ENCODE data around the gene NPC1L1.

DNA sequence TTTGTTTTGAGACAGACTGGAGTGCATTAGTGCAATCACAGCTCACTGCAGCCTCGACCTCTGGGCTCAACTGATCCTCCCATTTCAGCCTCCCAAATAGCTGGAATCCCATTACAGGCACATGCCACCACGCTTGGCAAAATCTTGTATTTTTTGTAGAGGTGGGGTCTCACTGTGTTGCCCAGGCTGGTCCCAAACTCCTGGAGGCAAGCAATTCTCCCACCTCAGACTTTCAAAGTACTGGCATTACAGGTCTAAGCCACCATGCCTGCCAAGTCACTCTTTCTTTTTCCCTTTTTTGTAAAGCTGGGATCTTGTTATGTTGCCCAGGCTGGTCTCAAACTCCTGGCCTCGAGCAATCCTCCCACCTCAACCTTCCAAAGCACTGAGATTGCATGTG, 8.3 kb upstream of the NPC1L1 start:
- TF ChIP-seq, protein P1, sequence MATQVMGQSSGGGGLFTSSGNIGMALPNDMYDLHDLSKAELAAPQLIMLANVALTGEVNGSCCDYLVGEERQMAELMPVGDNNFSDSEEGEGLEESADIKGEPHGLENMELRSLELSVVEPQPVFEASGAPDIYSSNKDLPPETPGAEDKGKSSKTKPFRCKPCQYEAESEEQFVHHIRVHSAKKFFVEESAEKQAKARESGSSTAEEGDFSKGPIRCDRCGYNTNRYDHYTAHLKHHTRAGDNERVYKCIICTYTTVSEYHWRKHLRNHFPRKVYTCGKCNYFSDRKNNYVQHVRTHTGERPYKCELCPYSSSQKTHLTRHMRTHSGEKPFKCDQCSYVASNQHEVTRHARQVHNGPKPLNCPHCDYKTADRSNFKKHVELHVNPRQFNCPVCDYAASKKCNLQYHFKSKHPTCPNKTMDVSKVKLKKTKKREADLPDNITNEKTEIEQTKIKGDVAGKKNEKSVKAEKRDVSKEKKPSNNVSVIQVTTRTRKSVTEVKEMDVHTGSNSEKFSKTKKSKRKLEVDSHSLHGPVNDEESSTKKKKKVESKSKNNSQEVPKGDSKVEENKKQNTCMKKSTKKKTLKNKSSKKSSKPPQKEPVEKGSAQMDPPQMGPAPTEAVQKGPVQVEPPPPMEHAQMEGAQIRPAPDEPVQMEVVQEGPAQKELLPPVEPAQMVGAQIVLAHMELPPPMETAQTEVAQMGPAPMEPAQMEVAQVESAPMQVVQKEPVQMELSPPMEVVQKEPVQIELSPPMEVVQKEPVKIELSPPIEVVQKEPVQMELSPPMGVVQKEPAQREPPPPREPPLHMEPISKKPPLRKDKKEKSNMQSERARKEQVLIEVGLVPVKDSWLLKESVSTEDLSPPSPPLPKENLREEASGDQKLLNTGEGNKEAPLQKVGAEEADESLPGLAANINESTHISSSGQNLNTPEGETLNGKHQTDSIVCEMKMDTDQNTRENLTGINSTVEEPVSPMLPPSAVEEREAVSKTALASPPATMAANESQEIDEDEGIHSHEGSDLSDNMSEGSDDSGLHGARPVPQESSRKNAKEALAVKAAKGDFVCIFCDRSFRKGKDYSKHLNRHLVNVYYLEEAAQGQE (IDR thresholded peaks at IDR 0.05; ENCODE audit: low read depth), result no peak
- TF ChIP-seq ELF1 (IDR thresholded peaks at IDR 0.05; ENCODE audit: borderline replicate concordance, low read depth) (no peak), EGR1 (IDR thresholded peaks at IDR 0.05; ENCODE audit: low read depth) (no peak), EZH2 (IDR thresholded peaks at IDR 0.05) (no peak), RAD21 (IDR thresholded peaks at IDR 0.05; ENCODE audit: low read depth) (no peak), SP1 (IDR thresholded peaks at IDR 0.05; ENCODE audit: low read depth) (no peak)
- TF ChIP-seq, protein P2, sequence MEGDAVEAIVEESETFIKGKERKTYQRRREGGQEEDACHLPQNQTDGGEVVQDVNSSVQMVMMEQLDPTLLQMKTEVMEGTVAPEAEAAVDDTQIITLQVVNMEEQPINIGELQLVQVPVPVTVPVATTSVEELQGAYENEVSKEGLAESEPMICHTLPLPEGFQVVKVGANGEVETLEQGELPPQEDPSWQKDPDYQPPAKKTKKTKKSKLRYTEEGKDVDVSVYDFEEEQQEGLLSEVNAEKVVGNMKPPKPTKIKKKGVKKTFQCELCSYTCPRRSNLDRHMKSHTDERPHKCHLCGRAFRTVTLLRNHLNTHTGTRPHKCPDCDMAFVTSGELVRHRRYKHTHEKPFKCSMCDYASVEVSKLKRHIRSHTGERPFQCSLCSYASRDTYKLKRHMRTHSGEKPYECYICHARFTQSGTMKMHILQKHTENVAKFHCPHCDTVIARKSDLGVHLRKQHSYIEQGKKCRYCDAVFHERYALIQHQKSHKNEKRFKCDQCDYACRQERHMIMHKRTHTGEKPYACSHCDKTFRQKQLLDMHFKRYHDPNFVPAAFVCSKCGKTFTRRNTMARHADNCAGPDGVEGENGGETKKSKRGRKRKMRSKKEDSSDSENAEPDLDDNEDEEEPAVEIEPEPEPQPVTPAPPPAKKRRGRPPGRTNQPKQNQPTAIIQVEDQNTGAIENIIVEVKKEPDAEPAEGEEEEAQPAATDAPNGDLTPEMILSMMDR (IDR thresholded peaks at IDR 0.05 in 2 of 3, conservative IDR thresholded peaks at IDR 0.05 in 1 of 3; ENCODE audit: borderline replicate concordance in 1 of 3, insufficient read depth in 1 of 3, low read depth in 2 of 3, low read length in 2 of 3), result no peak

Measured in HCT116 (cell line).